ENCODE data around the gene CSRNP3. TPM values are rescaled to one million over a fixed set of nuclear protein-coding genes. Genes with fewer than 3 reads are reported as not detected.

Gene CSRNP3
- total RNA-seq, 1 experiment from 2014 or later: 0.05 TPM

DNA sequence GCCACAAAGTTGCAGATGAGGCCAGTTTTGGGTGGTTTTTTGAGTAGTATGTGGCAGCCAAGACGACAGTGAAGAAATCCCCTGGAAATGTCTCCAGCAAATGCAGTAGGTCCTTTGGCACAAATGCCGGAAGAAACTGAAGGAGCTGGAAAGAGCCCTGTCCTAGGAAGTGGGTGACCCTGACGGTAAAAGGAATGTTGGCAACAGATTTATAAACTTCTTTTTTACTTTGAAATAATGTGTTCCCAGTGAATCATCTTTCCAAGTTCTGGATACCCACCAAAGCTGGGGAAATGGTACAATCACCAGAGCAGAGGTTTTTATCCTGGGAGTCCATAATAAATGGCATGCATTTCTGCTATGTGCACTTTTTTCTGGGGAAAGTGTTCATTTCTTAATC lies 112.9 kb downstream of the CSRNP3 start:
- Histone ChIP-seq H3K79me2 (ENCODE audit: insufficient read depth, low read length) (no peaks in the 10 kb centered on the region), H3K4me1 (ENCODE audit: control insufficient read depth in 1 of 2, insufficient read depth in 2 of 2, low read length in 2 of 2) (no peaks in the 10 kb centered on the region), H3K9me3 (ENCODE audit: control insufficient read depth in 1 of 2, insufficient read depth in 1 of 2, low read depth in 1 of 2, low read length in 2 of 2) (no peaks in the 10 kb centered on the region), H3K27me3 (ENCODE audit: insufficient read depth, low read length) (peaks cover 9% of the 10 kb centered on the region; the same call in 1 of the 2 replicates), H3K36me3 (ENCODE audit: control insufficient read depth in 1 of 2, insufficient read depth in 2 of 2, low read length in 2 of 2) (no peaks in the 10 kb centered on the region), H3K27ac (ENCODE audit: low read depth, low read length) (no peak overlapping the region), H3K4me2 (ENCODE audit: low read length) (no peak overlapping the region), H4K20me1 (ENCODE audit: insufficient read depth) (no peaks in the 10 kb centered on the region), H3K9ac (ENCODE audit: low read length) (no peak overlapping the region), H2AFZ (ENCODE audit: low read depth, low read length, poor library complexity, severe bottlenecking) (no peak overlapping the region), H3K9me2 (ENCODE audit: insufficient read depth) (no peaks in the 10 kb centered on the region), H3K4me3 (replicated peaks in 1 of 2; ENCODE audit: low read depth in 1 of 2, low read length in 2 of 2) (no peak overlapping the region)
- ChIA-PET POLR2A (no interaction called here), CTCF (no interaction called here), RAD21 (ENCODE audit: low non-redundant PET in 1 of 2, low total read pairs in 2 of 2, uncharacterized antibody in 2 of 2, unreplicated experiment in 2 of 2) (no interaction called here)
- DNase-seq (ENCODE audit: low read depth, low spot score) (no peak), ATAC-seq (no peak)
- no TSS peak for BruUV-seq (replicated peaks)
- TF ChIP-seq FOSL1 (IDR thresholded peaks at IDR 0.05; ENCODE audit: low read depth) (no peak), YY1 (IDR thresholded peaks at IDR 0.05; ENCODE audit: extremely low read depth, insufficient replicate concordance, low read depth, low read length) (no peak), SP1 (IDR thresholded peaks at IDR 0.05; ENCODE audit: low read depth) (no peak)
- intact Hi-C loops (cut with micrococcal nuclease): no loop called here

DNA sequence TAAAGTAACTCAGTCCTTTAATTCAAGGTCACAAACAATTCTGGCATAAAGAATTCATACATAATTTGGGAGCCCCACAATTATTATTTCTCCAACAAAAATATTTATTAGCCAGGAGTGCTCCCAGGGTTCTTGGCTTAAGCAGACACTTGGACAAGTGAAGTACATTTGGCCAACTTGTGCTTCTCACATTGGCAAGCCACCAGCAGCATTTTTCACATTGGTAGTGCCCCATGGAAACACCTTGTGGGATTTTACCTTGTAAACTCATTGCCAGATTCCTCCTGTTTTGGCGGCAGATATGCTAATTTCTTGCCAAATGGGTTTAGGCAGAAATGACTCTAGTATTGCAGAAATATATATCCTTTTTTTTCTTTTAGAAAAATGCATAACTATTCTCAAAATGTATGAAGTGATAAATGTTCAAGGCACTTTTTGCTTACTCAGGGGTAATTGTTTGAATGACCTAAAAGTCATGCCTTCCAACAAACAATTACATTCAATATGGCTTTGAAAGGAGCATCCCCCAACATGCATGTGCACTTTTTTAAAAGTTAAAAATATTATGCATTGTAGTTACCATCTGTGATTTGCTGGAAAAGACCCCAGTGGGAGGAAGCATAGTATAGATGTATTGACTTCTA lies 113.5 kb downstream of the CSRNP3 start:
- no TSS peak for BruUV-seq (replicated peaks)
- Histone ChIP-seq H3K9me2 (ENCODE audit: insufficient read depth) (no peaks in the 10 kb centered on the region), H3K9me3 (ENCODE audit: control insufficient read depth in 1 of 2, insufficient read depth in 1 of 2, low read depth in 1 of 2, low read length in 2 of 2) (no peaks in the 10 kb centered on the region), H3K4me2 (ENCODE audit: low read length) (no peak overlapping the region), H3K4me3 (replicated peaks in 1 of 2; ENCODE audit: low read depth in 1 of 2, low read length in 2 of 2) (no peak overlapping the region), H3K79me2 (ENCODE audit: insufficient read depth, low read length) (no peaks in the 10 kb centered on the region), H3K27me3 (ENCODE audit: insufficient read depth, low read length) (peaks cover 9% of the 10 kb centered on the region; the same call in 1 of the 2 replicates), H3K36me3 (ENCODE audit: control insufficient read depth in 1 of 2, insufficient read depth in 2 of 2, low read length in 2 of 2) (no peaks in the 10 kb centered on the region), H3K4me1 (ENCODE audit: control insufficient read depth in 1 of 2, insufficient read depth in 2 of 2, low read length in 2 of 2) (no peaks in the 10 kb centered on the region), H4K20me1 (ENCODE audit: insufficient read depth) (no peaks in the 10 kb centered on the region), H3K9ac (ENCODE audit: low read length) (no peak overlapping the region), H2AFZ (ENCODE audit: low read depth, low read length, poor library complexity, severe bottlenecking) (no peak overlapping the region), H3K27ac (ENCODE audit: low read depth, low read length) (no peak overlapping the region)
- CTCF ChIA-PET: no interaction called here
- RAD21 ChIA-PET (ENCODE audit: low non-redundant PET in 1 of 2, low total read pairs in 2 of 2, uncharacterized antibody in 2 of 2, unreplicated experiment in 2 of 2): no interaction called here
- intact Hi-C loops (cut with micrococcal nuclease): no loop called here
- ATAC-seq (no peak), DNase-seq (ENCODE audit: low read depth, low spot score) (no peak)
- POLR2A ChIA-PET: no interaction called here
- TF ChIP-seq ELF1 (IDR thresholded peaks at IDR 0.05; ENCODE audit: borderline replicate concordance, low read depth) (no peak), POLR2A (IDR thresholded peaks at IDR 0.05; ENCODE audit: borderline replicate concordance, extremely low read depth, insufficient read depth, insufficient read length) (no peak), FOSL1 (IDR thresholded peaks at IDR 0.05; ENCODE audit: low read depth) (no peak), POLR2AphosphoS5 (IDR thresholded peaks at IDR 0.05; ENCODE audit: low read depth, low read length) (no peak), SP1 (IDR thresholded peaks at IDR 0.05; ENCODE audit: low read depth) (no peak), JUND (IDR thresholded peaks at IDR 0.05) (no peak), TCF7L2 (IDR thresholded peaks at IDR 0.05; ENCODE audit: borderline replicate concordance, extremely low read depth, insufficient read depth, insufficient read length) (no peak), CEBPB (IDR thresholded peaks at IDR 0.05; ENCODE audit: low read depth) (no peak), ZFX (IDR thresholded peaks at IDR 0.05) (no peak), EZH2phosphoT487 (IDR thresholded peaks at IDR 0.05; ENCODE audit: borderline replicate concordance) (no peak), EZH2 (IDR thresholded peaks at IDR 0.05) (no peak), SRF (IDR thresholded peaks at IDR 0.05; ENCODE audit: low read depth) (no peak)
- TF ChIP-seq, protein P1, sequence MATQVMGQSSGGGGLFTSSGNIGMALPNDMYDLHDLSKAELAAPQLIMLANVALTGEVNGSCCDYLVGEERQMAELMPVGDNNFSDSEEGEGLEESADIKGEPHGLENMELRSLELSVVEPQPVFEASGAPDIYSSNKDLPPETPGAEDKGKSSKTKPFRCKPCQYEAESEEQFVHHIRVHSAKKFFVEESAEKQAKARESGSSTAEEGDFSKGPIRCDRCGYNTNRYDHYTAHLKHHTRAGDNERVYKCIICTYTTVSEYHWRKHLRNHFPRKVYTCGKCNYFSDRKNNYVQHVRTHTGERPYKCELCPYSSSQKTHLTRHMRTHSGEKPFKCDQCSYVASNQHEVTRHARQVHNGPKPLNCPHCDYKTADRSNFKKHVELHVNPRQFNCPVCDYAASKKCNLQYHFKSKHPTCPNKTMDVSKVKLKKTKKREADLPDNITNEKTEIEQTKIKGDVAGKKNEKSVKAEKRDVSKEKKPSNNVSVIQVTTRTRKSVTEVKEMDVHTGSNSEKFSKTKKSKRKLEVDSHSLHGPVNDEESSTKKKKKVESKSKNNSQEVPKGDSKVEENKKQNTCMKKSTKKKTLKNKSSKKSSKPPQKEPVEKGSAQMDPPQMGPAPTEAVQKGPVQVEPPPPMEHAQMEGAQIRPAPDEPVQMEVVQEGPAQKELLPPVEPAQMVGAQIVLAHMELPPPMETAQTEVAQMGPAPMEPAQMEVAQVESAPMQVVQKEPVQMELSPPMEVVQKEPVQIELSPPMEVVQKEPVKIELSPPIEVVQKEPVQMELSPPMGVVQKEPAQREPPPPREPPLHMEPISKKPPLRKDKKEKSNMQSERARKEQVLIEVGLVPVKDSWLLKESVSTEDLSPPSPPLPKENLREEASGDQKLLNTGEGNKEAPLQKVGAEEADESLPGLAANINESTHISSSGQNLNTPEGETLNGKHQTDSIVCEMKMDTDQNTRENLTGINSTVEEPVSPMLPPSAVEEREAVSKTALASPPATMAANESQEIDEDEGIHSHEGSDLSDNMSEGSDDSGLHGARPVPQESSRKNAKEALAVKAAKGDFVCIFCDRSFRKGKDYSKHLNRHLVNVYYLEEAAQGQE (IDR thresholded peaks at IDR 0.05; ENCODE audit: low read depth): no peak
- TF ChIP-seq, protein P2, sequence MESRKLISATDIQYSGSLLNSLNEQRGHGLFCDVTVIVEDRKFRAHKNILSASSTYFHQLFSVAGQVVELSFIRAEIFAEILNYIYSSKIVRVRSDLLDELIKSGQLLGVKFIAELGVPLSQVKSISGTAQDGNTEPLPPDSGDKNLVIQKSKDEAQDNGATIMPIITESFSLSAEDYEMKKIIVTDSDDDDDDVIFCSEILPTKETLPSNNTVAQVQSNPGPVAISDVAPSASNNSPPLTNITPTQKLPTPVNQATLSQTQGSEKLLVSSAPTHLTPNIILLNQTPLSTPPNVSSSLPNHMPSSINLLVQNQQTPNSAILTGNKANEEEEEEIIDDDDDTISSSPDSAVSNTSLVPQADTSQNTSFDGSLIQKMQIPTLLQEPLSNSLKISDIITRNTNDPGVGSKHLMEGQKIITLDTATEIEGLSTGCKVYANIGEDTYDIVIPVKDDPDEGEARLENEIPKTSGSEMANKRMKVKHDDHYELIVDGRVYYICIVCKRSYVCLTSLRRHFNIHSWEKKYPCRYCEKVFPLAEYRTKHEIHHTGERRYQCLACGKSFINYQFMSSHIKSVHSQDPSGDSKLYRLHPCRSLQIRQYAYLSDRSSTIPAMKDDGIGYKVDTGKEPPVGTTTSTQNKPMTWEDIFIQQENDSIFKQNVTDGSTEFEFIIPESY (IDR thresholded peaks at IDR 0.05; ENCODE audit: extremely low read depth, insufficient replicate concordance, low read length): no peak
- TF ChIP-seq, protein P3, sequence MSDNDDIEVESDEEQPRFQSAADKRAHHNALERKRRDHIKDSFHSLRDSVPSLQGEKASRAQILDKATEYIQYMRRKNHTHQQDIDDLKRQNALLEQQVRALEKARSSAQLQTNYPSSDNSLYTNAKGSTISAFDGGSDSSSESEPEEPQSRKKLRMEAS (IDR thresholded peaks at IDR 0.05): no peak
